OCI-LY3 (cell line): ENCODE data around the gene IQGAP2.

Experiments used
- H2AFZ ChIP-seq: fragments of 200-600, 300-600 bp; shearing (Covaris generic); 2 replicates; pipeline ENCODE4 v1.6.0; 2014; ENCODE audit warnings: antibody characterized with exemption, low read depth, low read length
- H3K27ac ChIP-seq: fragments of 200-600, 300-600 bp; sonication (generic); 2 replicates; pipeline ENCODE4 v1.5.1; 2014; ENCODE audit warnings: mild to moderate bottlenecking, low read length, moderate library complexity, mixed read lengths
- H3K27me3 ChIP-seq: fragments of 200-600, 300-600 bp; sonication (generic); 2 replicates; pipeline ENCODE4 v1.6.1; 2014; ENCODE audit warnings: low read depth, low read length, mixed read lengths
- H3K36me3 ChIP-seq: fragments of 200-600, 300-600 bp; sonication (generic); replicated peaks from 2 replicates; pipeline ENCODE3; 2014; ENCODE audit warnings: low read depth, low read length, mixed read lengths
- H3K4me1 ChIP-seq: fragments of 300-600, 200-600 bp; sonication (generic); 2 replicates; pipeline ENCODE4 v1.6.1; 2014; ENCODE audit warnings: low read length, mixed read lengths
- H3K4me2 ChIP-seq: fragments of 200-600, 300-600 bp; sonication (generic); 2 replicates; pipeline ENCODE4 v1.6.1; 2014; ENCODE audit warnings: low read length, mixed read lengths
- H3K4me3 ChIP-seq: fragments of 300-600, 200-600 bp; sonication (generic); 2 replicates; pipeline ENCODE4 v1.5.1; 2014; ENCODE audit warnings: antibody characterized with exemption, mild to moderate bottlenecking, low read length, moderate library complexity
- H3K79me2 ChIP-seq: fragments of 300-600, 200-600 bp; shearing (Covaris generic); 2 replicates; pipeline ENCODE4 v1.6.1; 2014; ENCODE audit warnings: mild to moderate bottlenecking, low read length, mixed read lengths
- H3K9ac ChIP-seq: fragments of 300-600, 200-600 bp; shearing (Covaris generic); 2 replicates; pipeline ENCODE4 v1.6.0; 2014; ENCODE audit warnings: mild to moderate bottlenecking, low read length, moderate library complexity
- H3K9me3 ChIP-seq: fragments of 200-600, 300-600 bp; shearing (Covaris generic); 2 replicates; pipeline ENCODE4 v1.6.1; 2014; ENCODE audit warnings: low read length, mixed read lengths; ENCODE audit not compliant: insufficient read depth
- H4K20me1 ChIP-seq: fragments of 200-600, 300-600 bp; sonication (generic); 2 replicates; pipeline ENCODE4 v1.6.1; 2016; ENCODE audit warnings: low read length, mixed read lengths; ENCODE audit not compliant: insufficient read depth
- CTCF ChIP-seq: fragments of 200-600, 300-600 bp; sonication (generic); IDR thresholded peaks from 2 replicates; pipeline ENCODE4 v1.5.1; 2014; ENCODE audit warnings: antibody characterized with exemption, low read length, low read depth
- EZH2phosphoT487 ChIP-seq: fragments of 200-600 bp; shearing (Covaris generic); IDR thresholded peaks from 2 replicates; pipeline ENCODE4 v1.6.1; 2018; ENCODE audit warnings: antibody characterized with exemption, mixed run types, low read depth

The IQGAP2 gene

GRCh38 chr5:76404223-76405211, 1.4 kb downstream of the IQGAP2 start:
- H4K20me1 ChIP-seq: no peaks in the 10 kb centered on the region
- H3K9me3 ChIP-seq: no peaks in the 10 kb centered on the region
- 0 out of 2 replicates have a peak, but pooled peaks cover 5% of the 10 kb centered on the region for H3K27me3 ChIP-seq
- H3K27ac ChIP-seq: no peak overlapping the region
- peak overlapping the region; percentile 80 for H3K4me3 ChIP-seq
- no peaks in the 10 kb centered on the region for H3K79me2 ChIP-seq
- H3K4me1 ChIP-seq: peaks cover 15% of the 10 kb centered on the region
- H3K9ac ChIP-seq: peak overlapping the region; percentile 66
- peak overlapping the region; percentile 91 for H3K4me2 ChIP-seq
- H3K36me3 ChIP-seq: no peaks in the 10 kb centered on the region
- TF ChIP-seq CTCF: no peak
- TF ChIP-seq EZH2phosphoT487: no peak
- H2AFZ ChIP-seq: peak overlapping the region; percentile 15; the same call in 1 of the 2 replicates

- no peak overlapping the region for H3K4me2 ChIP-seq
- no peaks in the 10 kb centered on the region for H3K79me2 ChIP-seq
- no peak overlapping the region for H2AFZ ChIP-seq
- no peaks in the 10 kb centered on the region for H4K20me1 ChIP-seq
- no peaks in the 10 kb centered on the region for H3K36me3 ChIP-seq
- peaks cover 15% of the 10 kb centered on the region for H3K4me1 ChIP-seq
- H3K9ac ChIP-seq: no peak overlapping the region
- no peak for TF ChIP-seq EZH2phosphoT487
- TF ChIP-seq CTCF: no peak
- H3K27ac ChIP-seq: no peak overlapping the region
- H3K4me3 ChIP-seq: no peak overlapping the region
- H3K27me3 ChIP-seq: 0 out of 2 replicates have a peak, but pooled peaks cover 5% of the 10 kb centered on the region
- H3K9me3 ChIP-seq: no peaks in the 10 kb centered on the region
Observed at GRCh38 chr5:76406014-76406413, 2.9 kb downstream of the IQGAP2 start.

GRCh38 chr5:76406673-76407072, 3.6 kb downstream of the IQGAP2 start:
- H3K4me1 ChIP-seq: peaks cover 9% of the 10 kb centered on the region
- no peaks in the 10 kb centered on the region for H3K36me3 ChIP-seq
- no peak for TF ChIP-seq EZH2phosphoT487
- no peak for TF ChIP-seq CTCF
- no peaks in the 10 kb centered on the region for H4K20me1 ChIP-seq
- no peaks in the 10 kb centered on the region for H3K27me3 ChIP-seq
- H3K4me2 ChIP-seq: no peak overlapping the region
- H3K4me3 ChIP-seq: no peak overlapping the region
- H3K9me3 ChIP-seq: no peaks in the 10 kb centered on the region
- H3K79me2 ChIP-seq: no peaks in the 10 kb centered on the region
- H3K27ac ChIP-seq: no peak overlapping the region
- no peak overlapping the region for H3K9ac ChIP-seq
- no peak overlapping the region for H2AFZ ChIP-seq

- Histone ChIP-seq H4K20me1 (no peaks in the 10 kb centered on the region), H3K4me2 (no peak overlapping the region), H3K79me2 (no peaks in the 10 kb centered on the region), H3K9ac (no peak overlapping the region), H3K4me3 (no peak overlapping the region), H3K27ac (no peak overlapping the region), H3K9me3 (no peaks in the 10 kb centered on the region), H3K27me3 (no peaks in the 10 kb centered on the region), H2AFZ (no peak overlapping the region), H3K36me3 (no peaks in the 10 kb centered on the region), H3K4me1 (peaks cover 5% of the 10 kb centered on the region)
- TF ChIP-seq EZH2phosphoT487 (no peak), CTCF (no peak)
Observed at GRCh38 chr5:76408104-76408654, 5.1 kb downstream of the IQGAP2 start.
